HUES48 (cell line): ENCODE results near the gene TPD52L2.

Source experiments
- H3K27ac ChIP-seq: one replicate; pipeline ENCODE4 v1.7.0; 2013; ENCODE audit warnings: low read depth, low read length, inconsistent platforms
- H3K27me3 ChIP-seq: 2 replicates; pipeline ENCODE4 v1.6.1; 2013; ENCODE audit warnings: mild to moderate bottlenecking, low read length; ENCODE audit not compliant: control insufficient read depth, insufficient read depth
- H3K36me3 ChIP-seq: 2 replicates; pipeline ENCODE4 v1.6.1; 2013; ENCODE audit warnings: low read length; ENCODE audit not compliant: control insufficient read depth, insufficient read depth
- H3K4me1 ChIP-seq: 2 replicates; pipeline ENCODE4 v1.6.1; 2013; ENCODE audit warnings: mild to moderate bottlenecking, low read length; ENCODE audit not compliant: control insufficient read depth, insufficient read depth
- H3K4me3 ChIP-seq: 2 replicates; pipeline ENCODE4 v1.5.1; 2013; ENCODE audit warnings: mild to moderate bottlenecking, low read depth, low read length
- H3K9ac ChIP-seq: 2 replicates; pipeline ENCODE4 v1.6.1; 2013; ENCODE audit warnings: mild to moderate bottlenecking, low read depth, low read length, moderate library complexity
- H3K9me3 ChIP-seq: 2 replicates; pipeline ENCODE4 v1.6.1; 2013; ENCODE audit warnings: low read length; ENCODE audit not compliant: control insufficient read depth, insufficient read depth

Gene TPD52L2

GRCh38 chr20:63828951-63829350 lies 36.1 kb upstream of the TPD52L2 start:
- Histone ChIP-seq H3K4me1 (peaks cover 14% of the 10 kb centered on the region), H3K27me3 (peaks cover 33% of the 10 kb centered on the region), H3K9me3 (no peaks in the 10 kb centered on the region), H3K36me3 (no peaks in the 10 kb centered on the region), H3K4me3 (0 out of 2 replicates have a peak overlapping the region, but pooled peaks have one; percentile 67), H3K9ac (no peak overlapping the region), H3K27ac (peak overlapping the region; percentile 9)

- Histone ChIP-seq H3K4me1 (peaks cover 18% of the 10 kb centered on the region), H3K36me3 (no peaks in the 10 kb centered on the region), H3K27ac (no peak overlapping the region), H3K27me3 (peaks cover 33% of the 10 kb centered on the region), H3K9ac (no peak overlapping the region), H3K9me3 (no peaks in the 10 kb centered on the region), H3K4me3 (peak overlapping the region; percentile 67)
Observed at GRCh38 chr20:63829603-63829944, 35.5 kb upstream of the TPD52L2 start.

- peaks cover 21% of the 10 kb centered on the region for H3K4me1 ChIP-seq
- H3K9me3 ChIP-seq, result no peaks in the 10 kb centered on the region
- no peaks in the 10 kb centered on the region for H3K36me3 ChIP-seq
- H3K27ac ChIP-seq, result no peak overlapping the region
- H3K9ac ChIP-seq, result no peak overlapping the region
- H3K4me3 ChIP-seq, result peak overlapping the region; percentile 67
- H3K27me3 ChIP-seq, result peaks cover 33% of the 10 kb centered on the region
Observed at GRCh38 chr20:63829945-63830835, 34.9 kb upstream of the TPD52L2 start.

GRCh38 chr20:63830841-63831588 lies 34.1 kb upstream of the TPD52L2 start, which contains the start of gene ZBTB46:
Gene ZBTB46 (minus strand): TSS chr20:63831264. CDS start chr20:63790757, 40,507 bp downstream.
- no peaks in the 10 kb centered on the region for H3K9me3 ChIP-seq
- H3K36me3 ChIP-seq, result no peaks in the 10 kb centered on the region
- peaks cover 25% of the 10 kb centered on the region for H3K4me1 ChIP-seq
- peaks cover 33% of the 10 kb centered on the region for H3K27me3 ChIP-seq
- H3K27ac ChIP-seq, result no peak within 1 kb of the TSS
- no peak within 1 kb of the TSS for H3K9ac ChIP-seq
- peak within 1 kb of the TSS; percentile 67 for H3K4me3 ChIP-seq

- no peak overlapping the region for H3K9ac ChIP-seq
- no peak overlapping the region for H3K27ac ChIP-seq
- H3K27me3 ChIP-seq, result peaks cover 33% of the 10 kb centered on the region
- H3K9me3 ChIP-seq, result no peaks in the 10 kb centered on the region
- no peaks in the 10 kb centered on the region for H3K36me3 ChIP-seq
- H3K4me1 ChIP-seq, result peaks cover 25% of the 10 kb centered on the region
- H3K4me3 ChIP-seq, result peak overlapping the region; percentile 60
Observed at GRCh38 chr20:63831646-63831992, 33.5 kb upstream of the TPD52L2 start.

- no peaks in the 10 kb centered on the region for H3K9me3 ChIP-seq
- H3K4me1 ChIP-seq, result peaks cover 25% of the 10 kb centered on the region
- peak overlapping the region; percentile 60 for H3K4me3 ChIP-seq
- H3K27me3 ChIP-seq, result peaks cover 33% of the 10 kb centered on the region
- H3K27ac ChIP-seq, result no peak overlapping the region
- no peaks in the 10 kb centered on the region for H3K36me3 ChIP-seq
- H3K9ac ChIP-seq, result no peak overlapping the region
Observed at GRCh38 chr20:63831993-63832686, 32.9 kb upstream of the TPD52L2 start.

GRCh38 chr20:63833776-63834490 lies 31.1 kb upstream of the TPD52L2 start:
- H3K9me3 ChIP-seq, result no peaks in the 10 kb centered on the region
- H3K4me1 ChIP-seq, result peaks cover 21% of the 10 kb centered on the region
- H3K36me3 ChIP-seq, result no peaks in the 10 kb centered on the region
- H3K4me3 ChIP-seq, result no peak overlapping the region
- H3K27ac ChIP-seq, result no peak overlapping the region
- no peak overlapping the region for H3K9ac ChIP-seq
- H3K27me3 ChIP-seq, result peaks cover 29% of the 10 kb centered on the region

GRCh38 chr20:63834491-63834880 lies 30.6 kb upstream of the TPD52L2 start:
- Histone ChIP-seq H3K4me3 (no peak overlapping the region), H3K9ac (no peak overlapping the region), H3K27ac (no peak overlapping the region), H3K9me3 (no peaks in the 10 kb centered on the region), H3K36me3 (no peaks in the 10 kb centered on the region), H3K27me3 (peaks cover 24% of the 10 kb centered on the region), H3K4me1 (peaks cover 15% of the 10 kb centered on the region)

- Histone ChIP-seq H3K9me3 (no peaks in the 10 kb centered on the region), H3K36me3 (no peaks in the 10 kb centered on the region), H3K27me3 (peaks cover 18% of the 10 kb centered on the region), H3K27ac (peak overlapping the region; percentile 2), H3K4me3 (no peak overlapping the region), H3K4me1 (peaks cover 11% of the 10 kb centered on the region), H3K9ac (no peak overlapping the region)
Observed at GRCh38 chr20:63835021-63835858, 29.8 kb upstream of the TPD52L2 start.
